Measurements from ENCODE around the gene CAMK1G. TPM values are rescaled to one million over a fixed set of nuclear protein-coding genes. Genes with fewer than 3 reads are reported as not detected.

The CAMK1G gene
- total RNA-seq: under 1 TPM in 2 of 9 donors, not detected in 7; 0.30 to 0.48 TPM
- polyA plus RNA-seq: not detected
- long read RNA-seq, donor 1: 0 reads
- long read RNA-seq, donor 2: 0 reads
- long read RNA-seq, donor 3: 0 reads

DNA sequence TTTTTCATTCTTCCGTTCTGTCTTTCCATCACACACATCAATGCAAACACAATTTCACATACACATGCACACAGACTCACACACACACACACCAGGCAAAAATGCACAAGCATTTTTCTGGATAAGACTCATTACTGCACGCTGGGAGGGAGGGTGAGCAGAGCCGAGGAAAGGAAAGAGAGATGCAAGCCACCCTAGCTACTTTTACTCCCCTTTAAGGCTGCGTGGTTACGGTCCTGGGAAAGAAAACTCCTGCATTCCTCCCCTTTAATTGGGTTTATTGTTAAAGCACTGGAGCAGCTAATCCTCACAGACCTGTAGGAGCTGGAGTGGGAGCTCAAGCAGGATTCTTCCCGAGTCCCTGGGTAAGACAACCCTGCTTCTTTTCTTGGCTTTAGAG, at the start of gene CAMK1G:
Gene CAMK1G (plus strand): TSS at position 307 of the 400 bp plus-strand sequence. CDS start 11,270 bp downstream, outside the sequence.
- WGBS, 4 donors: 29 to 41% (median 36%) methylated on average over 6 of the region's 6 CpGs
- intact Hi-C loops (cut with DNase I): loop anchor here in 1 of 10 donors (5.0 kb wide), 1 partner anchor 164 kb away; no protein-coding TSS in a partner anchor
- no peaks in the 10 kb centered on the region for H3K9me3 ChIP-seq
- DNase-seq (no peak), ATAC-seq (no peak)
- TF ChIP-seq, protein P1, sequence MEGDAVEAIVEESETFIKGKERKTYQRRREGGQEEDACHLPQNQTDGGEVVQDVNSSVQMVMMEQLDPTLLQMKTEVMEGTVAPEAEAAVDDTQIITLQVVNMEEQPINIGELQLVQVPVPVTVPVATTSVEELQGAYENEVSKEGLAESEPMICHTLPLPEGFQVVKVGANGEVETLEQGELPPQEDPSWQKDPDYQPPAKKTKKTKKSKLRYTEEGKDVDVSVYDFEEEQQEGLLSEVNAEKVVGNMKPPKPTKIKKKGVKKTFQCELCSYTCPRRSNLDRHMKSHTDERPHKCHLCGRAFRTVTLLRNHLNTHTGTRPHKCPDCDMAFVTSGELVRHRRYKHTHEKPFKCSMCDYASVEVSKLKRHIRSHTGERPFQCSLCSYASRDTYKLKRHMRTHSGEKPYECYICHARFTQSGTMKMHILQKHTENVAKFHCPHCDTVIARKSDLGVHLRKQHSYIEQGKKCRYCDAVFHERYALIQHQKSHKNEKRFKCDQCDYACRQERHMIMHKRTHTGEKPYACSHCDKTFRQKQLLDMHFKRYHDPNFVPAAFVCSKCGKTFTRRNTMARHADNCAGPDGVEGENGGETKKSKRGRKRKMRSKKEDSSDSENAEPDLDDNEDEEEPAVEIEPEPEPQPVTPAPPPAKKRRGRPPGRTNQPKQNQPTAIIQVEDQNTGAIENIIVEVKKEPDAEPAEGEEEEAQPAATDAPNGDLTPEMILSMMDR (IDR thresholded peaks at IDR 0.05): no peak
- TF ChIP-seq POLR2A (IDR thresholded peaks at IDR 0.05): no peak
- H3K27me3 ChIP-seq: peaks cover 0 to 48% (median 14%) of the 10 kb centered on the region in 9 donors
- no peak within 1 kb of the TSS for H3K4me3 ChIP-seq
- H3K4me1 ChIP-seq: peaks cover 0 to 13% (median 8%) of the 10 kb centered on the region in 12 donors
- no peaks in the 10 kb centered on the region for H3K36me3 ChIP-seq
- H3K27ac ChIP-seq: no peak within 1 kb of the TSS

DNA sequence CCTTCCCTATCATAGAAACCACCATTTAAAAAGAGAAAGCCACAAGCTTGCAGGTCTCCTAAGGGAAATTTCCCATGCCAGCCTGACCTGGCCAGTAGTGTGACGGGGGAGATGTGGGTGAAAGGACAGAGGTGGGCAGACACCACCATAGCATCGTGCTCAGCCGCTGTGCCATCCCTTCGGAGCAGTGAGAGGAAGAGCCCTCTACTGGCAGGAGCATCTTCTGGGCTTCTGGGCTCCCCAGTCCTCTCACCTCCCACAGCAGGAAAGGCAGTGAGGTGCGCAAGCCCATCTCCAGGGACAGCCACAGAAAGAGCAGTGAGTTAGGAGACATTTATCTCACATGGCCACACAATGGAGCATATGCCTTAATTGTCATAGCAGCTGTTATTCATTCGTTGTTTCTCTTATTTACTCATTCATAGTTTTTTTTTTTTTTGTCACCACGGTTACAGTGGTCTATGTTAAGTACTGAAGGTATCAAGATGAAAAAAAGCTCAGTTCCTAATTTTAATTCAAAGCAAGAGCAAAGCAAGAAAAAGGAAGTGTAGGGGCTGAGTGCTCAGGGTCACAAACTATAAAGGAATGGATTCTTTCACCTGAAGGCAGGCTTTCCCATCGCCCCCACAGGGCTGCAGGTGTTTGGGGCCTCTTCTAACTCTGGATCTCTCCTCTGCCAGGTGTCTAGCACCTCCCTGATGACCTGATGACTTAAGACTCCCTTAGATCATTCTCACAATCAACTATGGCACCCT, 48.8 kb upstream of the CAMK1G start:
- no peaks in the 10 kb centered on the region for H3K36me3 ChIP-seq
- H3K4me3 ChIP-seq: no peak overlapping the region
- DNase-seq (no peak), ATAC-seq (no peak)
- peaks cover 0 to 38% (median 6%) of the 10 kb centered on the region in 9 donors for H3K27me3 ChIP-seq
- no peak overlapping the region for H3K27ac ChIP-seq
- intact Hi-C loops (cut with DNase I): no loop called here
- WGBS, 4 donors: 61 to 77% (median 71%) methylated on average over 8 of the region's 8 CpGs
- no peaks in the 10 kb centered on the region for H3K9me3 ChIP-seq
- no peaks in the 10 kb centered on the region for H3K4me1 ChIP-seq
- TF ChIP-seq POLR2A (IDR thresholded peaks at IDR 0.05): no peak
- TF ChIP-seq, protein P1 (IDR thresholded peaks at IDR 0.05): no peak

DNA sequence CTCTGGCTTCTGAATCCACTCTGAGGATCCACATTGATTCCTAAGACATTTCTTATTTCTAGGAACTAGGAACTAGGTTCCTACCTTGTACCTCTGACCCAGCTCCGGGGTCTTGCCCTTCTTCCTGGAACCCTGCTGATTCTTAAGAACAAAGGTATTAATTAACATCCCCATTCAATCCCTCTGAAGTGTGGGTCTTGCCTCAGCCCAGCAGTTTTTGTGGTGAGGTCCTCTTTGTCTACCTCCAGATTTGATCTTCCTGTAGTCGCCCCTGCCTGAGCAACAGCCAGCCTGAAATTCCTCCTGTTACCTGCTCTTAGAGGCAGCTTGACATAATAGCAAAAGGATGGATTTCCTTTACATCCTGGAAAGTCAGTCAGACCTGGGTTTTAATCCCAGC, 46.7 kb upstream of the CAMK1G start:
- no peaks in the 10 kb centered on the region for H3K4me1 ChIP-seq
- DNase-seq: no peak
- H3K36me3 ChIP-seq: no peaks in the 10 kb centered on the region
- H3K27me3 ChIP-seq: peaks cover 0 to 31% (median 6%) of the 10 kb centered on the region in 9 donors
- no peak for ATAC-seq
- no peak for TF ChIP-seq POLR2A (IDR thresholded peaks at IDR 0.05)
- TF ChIP-seq, protein P1 (IDR thresholded peaks at IDR 0.05): no peak
- no peak overlapping the region for H3K27ac ChIP-seq
- WGBS, 4 donors: 54 to 60% (median 57%) methylated on average over 2 of the region's 2 CpGs
- H3K9me3 ChIP-seq: no peaks in the 10 kb centered on the region
- no peak overlapping the region for H3K4me3 ChIP-seq
- intact Hi-C loops (cut with DNase I): no loop called here

DNA sequence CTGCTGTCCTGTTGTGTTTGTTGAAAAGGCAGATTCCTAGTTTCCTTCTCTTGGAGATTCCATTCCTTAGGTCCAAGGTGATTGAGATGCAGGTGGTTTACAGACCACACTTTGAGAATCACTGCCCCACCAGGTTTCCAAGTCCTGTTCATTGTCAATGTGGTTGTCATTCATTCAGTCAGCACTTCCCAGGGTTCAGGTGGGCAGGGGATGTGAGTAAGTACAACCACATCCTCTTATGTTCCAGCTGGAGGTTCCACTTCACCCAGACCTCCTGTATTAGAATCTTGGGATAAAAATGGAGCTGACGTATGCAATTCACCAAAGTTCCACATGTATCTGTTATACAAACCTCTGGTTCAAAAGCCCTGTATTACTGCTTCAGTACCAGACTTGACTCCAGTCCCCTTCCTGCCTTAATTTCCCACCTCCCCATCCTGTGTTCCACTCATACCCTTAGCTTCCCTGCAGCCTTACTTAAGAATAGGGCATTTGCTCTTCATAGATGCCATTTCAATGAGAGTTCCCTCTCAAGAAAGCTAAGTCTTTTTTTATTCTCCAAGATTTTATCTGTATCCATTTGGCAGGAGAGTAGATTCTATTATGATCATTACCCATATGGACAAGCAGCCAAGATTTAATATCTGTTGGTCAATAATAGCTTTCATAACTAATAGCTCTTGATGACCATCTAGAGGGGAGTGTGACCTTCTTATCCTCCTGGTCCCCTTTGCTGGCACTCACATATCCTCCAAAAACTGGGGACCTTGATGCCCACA, 46.0 kb upstream of the CAMK1G start:
- WGBS, 4 donors: 72 to 87% (median 77%) methylated on average over 1 of the region's 1 CpG
- peaks cover 0 to 31% (median 6%) of the 10 kb centered on the region in 9 donors for H3K27me3 ChIP-seq
- H3K4me1 ChIP-seq: no peaks in the 10 kb centered on the region
- no peak overlapping the region for H3K27ac ChIP-seq
- intact Hi-C loops (cut with DNase I): no loop called here
- no peaks in the 10 kb centered on the region for H3K9me3 ChIP-seq
- H3K36me3 ChIP-seq: no peaks in the 10 kb centered on the region
- DNase-seq (no peak), ATAC-seq (no peak)
- no peak overlapping the region for H3K4me3 ChIP-seq
- TF ChIP-seq POLR2A (IDR thresholded peaks at IDR 0.05): no peak
- TF ChIP-seq, protein P1 (IDR thresholded peaks at IDR 0.05): no peak

Data from heart left ventricle (tissue), 16 donors.